ENCODE measurements around the gene SLC2A3. TPM values are rescaled to one million over a fixed set of nuclear protein-coding genes. Genes with fewer than 3 reads are reported as not detected.
"Not testable (repeated sequence)": the region's sequence is repeated elsewhere in the genome, so short reads cannot be mapped to it uniquely, and the experiment has no call there.

The SLC2A3 gene
- total RNA-seq, 1 donor from 2014 or later, result 15.3 TPM

GRCh38 chr12:7972734-7973456, 36.9 kb upstream of the SLC2A3 start:
- no peak for DNase-seq (ENCODE audit: low read depth)
- no peak for TF ChIP-seq CTCF (conservative IDR thresholded peaks at IDR 0.05; ENCODE audit: low read depth, low read length)
- no peak overlapping the region for H3K4me3 ChIP-seq (ENCODE audit: low read depth, low read length)

- not testable (repeated sequence) for DNase-seq (ENCODE audit: low read depth); H3K4me3 ChIP-seq (ENCODE audit: low read depth, low read length)
Measured at GRCh38 chr12:7972269-7972668, 36.3 kb upstream of the SLC2A3 start.

GRCh38 chr12:7971765-7972164, 35.8 kb upstream of the SLC2A3 start:
- not testable (repeated sequence) for H3K4me3 ChIP-seq (ENCODE audit: low read depth, low read length); DNase-seq (ENCODE audit: low read depth)

- H3K4me3 ChIP-seq (ENCODE audit: low read depth, low read length), result peak overlapping the region; percentile 55
- no peak for TF ChIP-seq CTCF (conservative IDR thresholded peaks at IDR 0.05; ENCODE audit: low read depth, low read length)
- no peak for DNase-seq (ENCODE audit: low read depth)
Measured at GRCh38 chr12:7970475-7971252, 34.7 kb upstream of the SLC2A3 start.

- no peak for TF ChIP-seq CTCF (conservative IDR thresholded peaks at IDR 0.05; ENCODE audit: low read depth, low read length)
- H3K4me3 ChIP-seq (ENCODE audit: low read depth, low read length), result no peak overlapping the region
- no peak for DNase-seq (ENCODE audit: low read depth)
Measured at GRCh38 chr12:7966563-7966962, 30.6 kb upstream of the SLC2A3 start.

GRCh38 chr12:7964669-7965068, 28.7 kb upstream of the SLC2A3 start:
- H3K4me3 ChIP-seq (ENCODE audit: low read depth, low read length); DNase-seq (ENCODE audit: low read depth): not testable (repeated sequence)

- peak overlapping the region; percentile 61 for H3K4me3 ChIP-seq (ENCODE audit: low read depth, low read length)
- TF ChIP-seq CTCF (conservative IDR thresholded peaks at IDR 0.05; ENCODE audit: low read depth, low read length), result no peak
- DNase-seq (ENCODE audit: low read depth), result no peak
Measured at GRCh38 chr12:7961395-7962178, 25.6 kb upstream of the SLC2A3 start.

- H3K4me3 ChIP-seq (ENCODE audit: low read depth, low read length), result no peak overlapping the region
- no peak for DNase-seq (ENCODE audit: low read depth)
- TF ChIP-seq CTCF (conservative IDR thresholded peaks at IDR 0.05; ENCODE audit: low read depth, low read length), result no peak
Measured at GRCh38 chr12:7959701-7960121, 23.7 kb upstream of the SLC2A3 start.

Measured in epithelial cell of proximal tubule (primary cell).